Activated T-helper 2 cell treated with anti-CD3 and anti-CD28 coated beads, Interferon-gamma antibody, Interleukin-2, Interleukin-4, amounts not matched to agents 10 μg/mL and 5 μg/mL and 100 μg/mL, durations not matched to agents 14 hours and 24 hours and 36 hours (primary cell): ENCODE measurements around the gene COL11A2. TPM values are rescaled to one million over a fixed set of nuclear protein-coding genes. Genes with fewer than 3 reads are reported as not detected.

Source experiments
- DNase-seq: peaks from one replicate; pipeline ENCODE4 v3.0.0; 2021; ENCODE audit warnings: low spot score
- H3K27ac Mint-ChIP-seq: one replicate; pipeline ENCODE4 v1.8.0; 2021; ENCODE audit warnings: mixed read lengths
- H3K27me3 Mint-ChIP-seq: one replicate; pipeline ENCODE4 v1.8.0; 2021; ENCODE audit warnings: low read depth, mixed read lengths
- H3K36me3 Mint-ChIP-seq: one replicate; pipeline ENCODE4 v1.8.0; 2021; ENCODE audit warnings: low read depth, mixed read lengths
- H3K4me1 Mint-ChIP-seq: one replicate; pipeline ENCODE4 v1.8.0; 2021; ENCODE audit warnings: low read depth, mixed read lengths
- H3K4me3 Mint-ChIP-seq: one replicate; pipeline ENCODE4 v1.8.0; 2021; ENCODE audit warnings: low read depth, mild to moderate bottlenecking, moderate library complexity, mixed read lengths
- H3K9me3 Mint-ChIP-seq: one replicate; pipeline ENCODE4 v1.8.0; 2021; ENCODE audit warnings: mixed read lengths
- intact Hi-C: fragments of 100-400 bp; cut with micrococcal nuclease; formaldehyde crosslinking; loops from one replicate; pipeline ENCODE4 v1.15.1; 2023
- total RNA-seq: library from RNA; stranded (reverse); gene quantifications from 2 replicates; pipeline ENCODE4 v1.2.3, GENCODE V29; 2022

COL11A2 gene
- total RNA-seq, 1 donor from 2014 or later, result 0.34 TPM

GRCh38 chr6:33171016-33171879 lies 21.0 kb downstream of the COL11A2 start:
- Mint-ChIP-seq H3K27me3 (peaks cover 2% of the 10 kb centered on the region), H3K4me3 (no peak overlapping the region), H3K27ac (no peak overlapping the region), H3K36me3 (no peaks in the 10 kb centered on the region), H3K9me3 (no peaks in the 10 kb centered on the region), H3K4me1 (no peaks in the 10 kb centered on the region)
- intact Hi-C loops, result no loop called here
- DNase-seq, result no peak

- Mint-ChIP-seq H3K9me3 (no peaks in the 10 kb centered on the region), H3K4me3 (no peak overlapping the region), H3K36me3 (no peaks in the 10 kb centered on the region), H3K4me1 (no peaks in the 10 kb centered on the region), H3K27ac (no peak overlapping the region), H3K27me3 (peaks cover 2% of the 10 kb centered on the region)
- intact Hi-C loops, result no loop called here
- DNase-seq, result no peak
Measured at GRCh38 chr6:33170176-33171015, 21.9 kb downstream of the COL11A2 start.

GRCh38 chr6:33169291-33170175 lies 22.7 kb downstream of the COL11A2 start:
- H3K9me3 Mint-ChIP-seq, result no peaks in the 10 kb centered on the region
- no peak overlapping the region for H3K27ac Mint-ChIP-seq
- intact Hi-C loops, result no loop called here
- no peaks in the 10 kb centered on the region for H3K4me1 Mint-ChIP-seq
- DNase-seq, result no peak
- H3K36me3 Mint-ChIP-seq, result no peaks in the 10 kb centered on the region
- no peak overlapping the region for H3K4me3 Mint-ChIP-seq
- H3K27me3 Mint-ChIP-seq, result no peaks in the 10 kb centered on the region

- no peak for DNase-seq
- H3K27me3 Mint-ChIP-seq, result no peaks in the 10 kb centered on the region
- H3K4me1 Mint-ChIP-seq, result no peaks in the 10 kb centered on the region
- intact Hi-C loops, result no loop called here
- no peak overlapping the region for H3K4me3 Mint-ChIP-seq
- H3K36me3 Mint-ChIP-seq, result no peaks in the 10 kb centered on the region
- H3K9me3 Mint-ChIP-seq, result no peaks in the 10 kb centered on the region
- H3K27ac Mint-ChIP-seq, result no peak overlapping the region
Measured at GRCh38 chr6:33168639-33169038, 23.6 kb downstream of the COL11A2 start.

- no peaks in the 10 kb centered on the region for H3K4me1 Mint-ChIP-seq
Measured at GRCh38 chr6:33168284-33168601, 24.0 kb downstream of the COL11A2 start.

GRCh38 chr6:33167374-33168283 lies 24.6 kb downstream of the COL11A2 start:
- no peaks in the 10 kb centered on the region for H3K9me3 Mint-ChIP-seq
- H3K27ac Mint-ChIP-seq, result no peak overlapping the region
- DNase-seq, result no peak
- no peak overlapping the region for H3K4me3 Mint-ChIP-seq
- H3K4me1 Mint-ChIP-seq, result no peaks in the 10 kb centered on the region
- no peaks in the 10 kb centered on the region for H3K36me3 Mint-ChIP-seq
- intact Hi-C loops, result no loop called here
- H3K27me3 Mint-ChIP-seq, result no peaks in the 10 kb centered on the region

More at GRCh38 chr6:33168284-33168601, 24.0 kb downstream of the COL11A2 start:
- Mint-ChIP-seq H3K9me3 (no peaks in the 10 kb centered on the region), H3K27ac (no peak overlapping the region), H3K27me3 (no peaks in the 10 kb centered on the region), H3K4me3 (no peak overlapping the region), H3K36me3 (no peaks in the 10 kb centered on the region)
- DNase-seq, result no peak
- intact Hi-C loops, result no loop called here

GRCh38 chr6:33166811-33167210 lies 25.5 kb downstream of the COL11A2 start:
- no peak overlapping the region for H3K27ac Mint-ChIP-seq
- intact Hi-C loops, result no loop called here
- no peaks in the 10 kb centered on the region for H3K9me3 Mint-ChIP-seq
- no peak overlapping the region for H3K4me3 Mint-ChIP-seq
- no peaks in the 10 kb centered on the region for H3K27me3 Mint-ChIP-seq
- H3K4me1 Mint-ChIP-seq, result peaks cover 3% of the 10 kb centered on the region
- DNase-seq, result no peak
- H3K36me3 Mint-ChIP-seq, result no peaks in the 10 kb centered on the region

- DNase-seq, result no peak
- Mint-ChIP-seq H3K36me3 (no peaks in the 10 kb centered on the region), H3K9me3 (no peaks in the 10 kb centered on the region), H3K27ac (no peak overlapping the region), H3K27me3 (no peaks in the 10 kb centered on the region), H3K4me3 (no peak overlapping the region), H3K4me1 (peaks cover 8% of the 10 kb centered on the region)
- intact Hi-C loops, result no loop called here
Measured at GRCh38 chr6:33166363-33166762, 25.9 kb downstream of the COL11A2 start.

- Mint-ChIP-seq H3K4me3 (no peak overlapping the region), H3K9me3 (no peaks in the 10 kb centered on the region), H3K27me3 (no peaks in the 10 kb centered on the region), H3K36me3 (no peaks in the 10 kb centered on the region), H3K4me1 (peaks cover 14% of the 10 kb centered on the region), H3K27ac (no peak overlapping the region)
- no peak for DNase-seq
- intact Hi-C loops, result no loop called here
Measured at GRCh38 chr6:33165581-33166258, 26.5 kb downstream of the COL11A2 start.

- no peaks in the 10 kb centered on the region for H3K9me3 Mint-ChIP-seq
- H3K36me3 Mint-ChIP-seq, result no peaks in the 10 kb centered on the region
- H3K4me3 Mint-ChIP-seq, result no peak overlapping the region
Measured at GRCh38 chr6:33164665-33165373, 27.4 kb downstream of the COL11A2 start.

GRCh38 chr6:33164176-33164575 lies 28.1 kb downstream of the COL11A2 start:
- no peak for DNase-seq
- H3K4me1 Mint-ChIP-seq, result peaks cover 14% of the 10 kb centered on the region
- H3K27me3 Mint-ChIP-seq, result no peaks in the 10 kb centered on the region
- no peaks in the 10 kb centered on the region for H3K9me3 Mint-ChIP-seq
- H3K36me3 Mint-ChIP-seq, result no peaks in the 10 kb centered on the region
- H3K27ac Mint-ChIP-seq, result no peak overlapping the region
- intact Hi-C loops, result loop anchor here (5.0 kb wide), 1 partner anchor 37 kb away; no protein-coding TSS in a partner anchor
- H3K4me3 Mint-ChIP-seq, result no peak overlapping the region

More at GRCh38 chr6:33164665-33165373, 27.4 kb downstream of the COL11A2 start:
- no peak for DNase-seq
- no peak overlapping the region for H3K27ac Mint-ChIP-seq
- H3K27me3 Mint-ChIP-seq, result no peaks in the 10 kb centered on the region
- H3K4me1 Mint-ChIP-seq, result peaks cover 14% of the 10 kb centered on the region
- intact Hi-C loops, result loop anchor here (5.0 kb wide), 1 partner anchor 38 kb away; no protein-coding TSS in a partner anchor
